PC-3 (cell line): ENCODE results near the gene SMARCA4.

Experiments
- CTCF ChIP-seq: fragments of 300-600 bp; sonication (generic); conservative IDR thresholded peaks from 2 replicates; pipeline ENCODE4 v1.5.1; 2017; ENCODE audit warnings: antibody characterized with exemption, low read depth, mild to moderate bottlenecking, low read length
- EZH2 ChIP-seq: fragments of 300-600 bp; sonication (generic); IDR thresholded peaks from one replicate; pipeline ENCODE4 v1.6.1; 2017; ENCODE audit warnings: antibody characterized with exemption, mild to moderate bottlenecking, low read length; ENCODE audit not compliant: unreplicated experiment
- EZH2phosphoT487 ChIP-seq: fragments of 300-600 bp; sonication (generic); IDR thresholded peaks from 2 replicates; pipeline ENCODE4 v1.6.1; 2018; ENCODE audit warnings: mild to moderate bottlenecking, antibody characterized with exemption, low read length, borderline replicate concordance

- TF ChIP-seq CTCF (0 out of 2 replicates have a peak, but pooled peaks have one; percentile 26), EZH2 (no peak), EZH2phosphoT487 (no peak)
These were observed 7.8 kb downstream of the SMARCA4 start for GRCh38 chr19:10968527-10969135.
